Colon (tissue), 2 donors: ENCODE data around the gene PITRM1.
"Not testable (repeated sequence)": the region's sequence is repeated elsewhere in the genome, so short reads cannot be mapped to it uniquely, and the experiment has no call there.

Experiments
- FAIRE-seq: peaks from 2 replicates; lab custom pipeline; 2012; peaks lifted over from hg19 to GRCh38; lab: Jason Lieb, UNC
- donor health status: control.
- donor health status: control.

PITRM1 gene

GRCh38 chr10:3122034-3122433 lies 50.5 kb downstream of the PITRM1 start:
- no peak for FAIRE-seq

- no peak for FAIRE-seq
These were observed 52.7 kb downstream of the PITRM1 start for GRCh38 chr10:3119796-3120459.

GRCh38 chr10:3118641-3119091 lies 53.9 kb downstream of the PITRM1 start:
- FAIRE-seq: no peak

GRCh38 chr10:3117486-3117885 lies 55.1 kb downstream of the PITRM1 start:
- FAIRE-seq: no peak

GRCh38 chr10:3116508-3117100 lies 56.0 kb downstream of the PITRM1 start:
- FAIRE-seq: no peak

- FAIRE-seq: no peak
These were observed 56.9 kb downstream of the PITRM1 start for GRCh38 chr10:3115685-3116084.

- FAIRE-seq: no peak
These were observed 59.2 kb downstream of the PITRM1 start for GRCh38 chr10:3113343-3113720.

GRCh38 chr10:3111621-3112163 lies 60.9 kb downstream of the PITRM1 start:
- no peak for FAIRE-seq

- no peak for FAIRE-seq
These were observed 61.6 kb downstream of the PITRM1 start for GRCh38 chr10:3110782-3111620.

GRCh38 chr10:3109633-3110032 lies 62.9 kb downstream of the PITRM1 start:
- no peak for FAIRE-seq

- FAIRE-seq: no peak
These were observed 63.4 kb downstream of the PITRM1 start for GRCh38 chr10:3109196-3109595.

GRCh38 chr10:3108575-3109105 lies 63.9 kb downstream of the PITRM1 start:
- FAIRE-seq: no peak

GRCh38 chr10:3108033-3108432 lies 64.5 kb downstream of the PITRM1 start:
- no peak for FAIRE-seq

GRCh38 chr10:3107426-3107961 lies 65.1 kb downstream of the PITRM1 start:
- no peak for FAIRE-seq

- no peak for FAIRE-seq
These were observed 65.6 kb downstream of the PITRM1 start for GRCh38 chr10:3106928-3107425.

GRCh38 chr10:3106328-3106727 lies 66.3 kb downstream of the PITRM1 start:
- not testable (repeated sequence) for FAIRE-seq

GRCh38 chr10:3105905-3106304 lies 66.7 kb downstream of the PITRM1 start:
- no peak for FAIRE-seq

GRCh38 chr10:3105166-3105565 lies 67.4 kb downstream of the PITRM1 start:
- no peak for FAIRE-seq

- no peak for FAIRE-seq
These were observed 68.2 kb downstream of the PITRM1 start for GRCh38 chr10:3104251-3104918.

- FAIRE-seq: no peak
These were observed 68.9 kb downstream of the PITRM1 start for GRCh38 chr10:3103646-3104045.

- no peak for FAIRE-seq
These were observed 69.7 kb downstream of the PITRM1 start for GRCh38 chr10:3102720-3103427.
